ENCODE measurements around the gene MOB3B. TPM values are rescaled to one million over a fixed set of nuclear protein-coding genes. Genes with fewer than 3 reads are reported as not detected.

Gene MOB3B
- total RNA-seq, 4 donors from 2014 or later, result 9.8 to 17.6 (median 14.6) TPM

DNA sequence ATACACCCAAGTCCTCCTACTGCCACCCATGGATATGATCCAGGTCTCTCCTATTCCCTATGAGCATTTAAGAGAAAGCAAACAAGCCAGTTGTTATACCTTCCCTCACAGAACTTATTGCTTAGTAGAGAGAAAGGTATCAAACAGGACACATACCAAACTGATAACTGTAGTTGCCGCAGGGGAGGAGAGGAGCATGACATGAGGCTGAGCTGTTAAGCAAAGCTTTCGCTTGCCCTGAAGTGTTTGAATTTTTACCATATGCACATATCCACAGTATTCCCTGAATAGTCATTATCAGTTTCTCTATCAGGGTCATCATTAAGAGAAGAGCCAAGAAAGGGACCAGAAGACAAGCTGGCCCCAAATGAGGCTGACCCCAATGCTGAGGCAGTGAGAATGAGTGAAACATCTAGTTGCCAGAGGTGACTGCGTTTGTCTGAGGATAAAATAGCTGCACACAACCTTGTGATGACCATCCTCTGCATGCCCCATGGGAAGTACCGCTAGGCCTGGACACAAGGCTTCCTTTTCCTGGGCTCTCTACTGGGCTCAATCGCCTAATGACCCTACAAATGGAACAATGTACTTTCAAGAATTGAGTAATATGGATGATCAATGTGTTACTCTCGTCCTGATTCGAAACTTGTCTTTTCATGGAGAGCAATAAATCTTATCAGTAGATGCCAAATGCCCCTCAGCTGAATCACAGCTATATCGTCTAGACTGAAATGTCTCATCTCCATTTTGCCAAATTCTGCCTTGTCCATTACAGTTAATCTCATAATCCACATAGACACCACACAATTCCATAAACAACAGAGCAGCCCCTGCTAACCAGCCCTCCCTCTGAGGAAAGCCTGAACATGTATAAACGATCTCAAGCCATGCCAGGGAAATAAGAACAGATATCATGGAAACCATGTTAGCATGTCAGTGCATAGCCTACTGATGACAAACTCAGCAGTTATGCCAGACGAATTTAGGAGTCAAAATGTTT lies 9.8 kb downstream of the MOB3B start:
- no peaks in the 10 kb centered on the region for H3K36me3 ChIP-seq
- H3K9me3 ChIP-seq, result no peaks in the 10 kb centered on the region
- TF ChIP-seq POLR2A (IDR thresholded peaks at IDR 0.05), result no peak
- TF ChIP-seq, protein P1, sequence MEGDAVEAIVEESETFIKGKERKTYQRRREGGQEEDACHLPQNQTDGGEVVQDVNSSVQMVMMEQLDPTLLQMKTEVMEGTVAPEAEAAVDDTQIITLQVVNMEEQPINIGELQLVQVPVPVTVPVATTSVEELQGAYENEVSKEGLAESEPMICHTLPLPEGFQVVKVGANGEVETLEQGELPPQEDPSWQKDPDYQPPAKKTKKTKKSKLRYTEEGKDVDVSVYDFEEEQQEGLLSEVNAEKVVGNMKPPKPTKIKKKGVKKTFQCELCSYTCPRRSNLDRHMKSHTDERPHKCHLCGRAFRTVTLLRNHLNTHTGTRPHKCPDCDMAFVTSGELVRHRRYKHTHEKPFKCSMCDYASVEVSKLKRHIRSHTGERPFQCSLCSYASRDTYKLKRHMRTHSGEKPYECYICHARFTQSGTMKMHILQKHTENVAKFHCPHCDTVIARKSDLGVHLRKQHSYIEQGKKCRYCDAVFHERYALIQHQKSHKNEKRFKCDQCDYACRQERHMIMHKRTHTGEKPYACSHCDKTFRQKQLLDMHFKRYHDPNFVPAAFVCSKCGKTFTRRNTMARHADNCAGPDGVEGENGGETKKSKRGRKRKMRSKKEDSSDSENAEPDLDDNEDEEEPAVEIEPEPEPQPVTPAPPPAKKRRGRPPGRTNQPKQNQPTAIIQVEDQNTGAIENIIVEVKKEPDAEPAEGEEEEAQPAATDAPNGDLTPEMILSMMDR (IDR thresholded peaks at IDR 0.05), result no peak
- 89 to 90% methylated on average over 9 to 10 of the region's 10 CpGs for WGBS, 2 donors
- intact Hi-C loops (cut with DNase I), result no loop called here
- no peaks in the 10 kb centered on the region for H3K4me1 ChIP-seq
- H3K27ac ChIP-seq, result no peak overlapping the region
- H3K4me3 ChIP-seq (replicated peaks in 1 of 3), result no peak overlapping the region
- no peaks in the 10 kb centered on the region for H3K27me3 ChIP-seq
- DNase-seq, result no peak

DNA sequence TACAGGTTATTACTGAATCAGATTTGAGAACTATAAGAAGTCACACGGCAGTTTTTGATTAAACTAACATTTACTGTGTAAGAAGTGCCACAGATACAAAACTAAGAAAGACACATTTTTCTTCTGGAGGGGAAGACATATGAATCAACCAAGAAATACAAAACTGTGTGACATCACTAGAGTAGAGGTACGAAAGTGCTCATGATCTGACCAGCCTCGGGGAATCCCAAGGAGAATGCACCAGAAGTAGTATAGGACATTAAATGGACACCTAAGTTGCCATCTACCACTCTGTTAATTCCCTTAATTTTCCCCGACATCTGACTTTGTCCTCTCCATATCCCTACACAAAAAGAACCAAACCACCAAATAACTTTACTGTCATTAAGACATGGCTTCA lies 10.8 kb downstream of the MOB3B start:
- no peak overlapping the region for H3K4me3 ChIP-seq (replicated peaks in 1 of 3)
- H3K27ac ChIP-seq, result no peak overlapping the region
- no peaks in the 10 kb centered on the region for H3K4me1 ChIP-seq
- intact Hi-C loops (cut with DNase I), result no loop called here
- no peaks in the 10 kb centered on the region for H3K9me3 ChIP-seq
- DNase-seq, result no peak
- no peaks in the 10 kb centered on the region for H3K36me3 ChIP-seq
- no peaks in the 10 kb centered on the region for H3K27me3 ChIP-seq
- 94 to 97% methylated on average over 4 of the region's 4 CpGs for WGBS, 2 donors
- TF ChIP-seq, protein P1 (IDR thresholded peaks at IDR 0.05), result no peak
- no peak for TF ChIP-seq POLR2A (IDR thresholded peaks at IDR 0.05)

DNA sequence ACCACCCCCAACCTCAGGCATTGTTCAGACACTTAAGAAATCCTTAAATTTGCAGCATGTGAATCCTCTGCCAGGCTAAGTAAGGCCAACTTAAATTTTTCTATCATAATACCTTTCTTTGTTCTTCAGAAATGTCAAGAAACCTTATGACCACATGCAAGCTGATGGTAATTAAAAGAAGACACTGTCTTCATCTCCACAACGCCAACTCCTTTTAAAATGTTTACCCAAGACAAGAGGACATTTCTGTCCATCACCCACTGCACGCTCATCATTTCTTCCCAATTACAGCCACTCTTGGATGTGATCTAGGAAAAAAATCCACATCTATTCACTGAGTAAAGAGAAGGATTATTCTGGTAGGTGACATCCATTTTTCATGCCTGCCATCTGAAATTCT lies 11.6 kb downstream of the MOB3B start:
- no peaks in the 10 kb centered on the region for H3K27me3 ChIP-seq
- no peaks in the 10 kb centered on the region for H3K9me3 ChIP-seq
- intact Hi-C loops (cut with DNase I), result no loop called here
- H3K4me3 ChIP-seq (replicated peaks in 1 of 3), result no peak overlapping the region
- TF ChIP-seq POLR2A (IDR thresholded peaks at IDR 0.05), result no peak
- TF ChIP-seq, protein P1 (IDR thresholded peaks at IDR 0.05), result no peak
- DNase-seq, result no peak
- no peak overlapping the region for H3K27ac ChIP-seq
- 98 to 99% methylated on average over 2 of the region's 2 CpGs for WGBS, 2 donors
- no peaks in the 10 kb centered on the region for H3K36me3 ChIP-seq
- H3K4me1 ChIP-seq, result no peaks in the 10 kb centered on the region

DNA sequence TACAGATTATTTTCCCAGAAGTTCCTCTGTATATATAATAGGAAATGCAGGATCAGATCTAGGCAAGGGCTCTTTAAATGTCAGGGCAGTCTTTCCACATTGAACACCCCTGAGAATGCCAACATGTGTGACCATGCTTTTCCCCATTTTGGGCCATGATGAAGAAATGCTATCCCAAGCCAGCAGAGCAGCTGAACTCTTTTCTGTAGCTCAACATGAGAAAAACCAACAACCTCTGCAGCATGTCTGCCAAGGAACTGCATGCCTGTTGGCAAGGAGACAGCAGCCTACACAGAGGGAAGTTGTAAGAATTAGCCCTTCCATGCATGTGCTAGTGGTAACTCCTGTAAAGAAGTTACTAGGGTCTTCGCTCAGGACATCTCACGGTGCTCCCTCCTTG lies 15.1 kb downstream of the MOB3B start:
- TF ChIP-seq POLR2A (IDR thresholded peaks at IDR 0.05), result no peak
- TF ChIP-seq, protein P1 (IDR thresholded peaks at IDR 0.05), result no peak
- Histone ChIP-seq H3K36me3 (no peaks in the 10 kb centered on the region), H3K27ac (no peak overlapping the region), H3K4me1 (no peaks in the 10 kb centered on the region), H3K27me3 (no peaks in the 10 kb centered on the region), H3K9me3 (no peaks in the 10 kb centered on the region), H3K4me3 (replicated peaks in 1 of 3) (no peak overlapping the region)
- WGBS, 2 donors, result 89 to 100% methylated on average over 2 of the region's 2 CpGs
- peak in 1 of 2 donors; percentile 29 for DNase-seq
- intact Hi-C loops (cut with DNase I), result no loop called here

DNA sequence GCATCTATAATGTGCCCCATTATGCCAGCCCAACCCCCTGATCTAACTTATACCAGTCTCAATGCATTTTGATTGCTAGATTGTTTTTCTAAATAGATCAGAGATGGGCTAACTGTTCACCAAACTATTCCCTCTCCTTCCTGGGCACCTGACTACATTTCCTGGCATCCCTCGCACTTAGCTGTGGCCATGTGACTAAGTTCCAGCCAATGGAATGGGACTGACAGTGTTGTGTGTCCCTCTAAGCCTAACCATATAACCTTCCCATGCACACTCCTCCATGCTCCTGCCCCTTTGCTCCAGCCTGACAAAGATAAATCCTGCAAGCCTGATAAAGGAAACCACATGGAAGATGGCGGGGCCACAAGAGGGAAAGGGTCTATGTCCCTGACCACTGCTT lies 17.8 kb downstream of the MOB3B start:
- no peak for DNase-seq
- intact Hi-C loops (cut with DNase I), result no loop called here

More for the DNA sequence above, 17.8 kb downstream of the MOB3B start:
- Histone ChIP-seq H3K27ac (no peak overlapping the region), H3K27me3 (no peaks in the 10 kb centered on the region), H3K36me3 (no peaks in the 10 kb centered on the region), H3K9me3 (no peaks in the 10 kb centered on the region), H3K4me1 (no peaks in the 10 kb centered on the region), H3K4me3 (replicated peaks in 1 of 3) (no peak overlapping the region)
- WGBS, 2 donors, result 98 to 100% methylated on average over 2 of the region's 2 CpGs
- TF ChIP-seq, protein P1 (IDR thresholded peaks at IDR 0.05), result no peak
- no peak for TF ChIP-seq POLR2A (IDR thresholded peaks at IDR 0.05)
